Effector CD8-positive, alpha-beta T cell (primary cell): ENCODE measurements around the gene VPS8.

ENCODE experiments used
- DNase-seq: peaks from one replicate; lab custom pipeline; 2025; lab: John Stamatoyannopoulos, UW

VPS8 gene

DNA sequence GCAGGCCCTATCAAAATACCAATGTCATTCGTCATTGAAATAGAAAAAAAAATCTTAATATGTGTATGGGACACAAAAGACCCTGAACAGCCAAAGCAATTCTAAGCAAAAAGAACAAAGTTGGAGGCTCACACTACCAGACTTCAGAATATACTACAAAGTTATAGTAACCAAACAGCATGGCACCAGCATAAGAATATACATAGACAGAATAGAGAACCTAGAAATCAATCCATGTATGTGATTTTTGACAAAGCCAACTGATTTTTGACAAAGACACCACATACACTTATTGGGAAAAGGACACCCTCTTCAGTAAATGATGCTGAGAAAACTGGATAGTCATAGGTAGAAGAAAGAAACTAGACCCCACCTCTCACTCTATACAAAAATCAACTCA, 245.9 kb downstream of the VPS8 start:
- DNase-seq, result no peak

DNA sequence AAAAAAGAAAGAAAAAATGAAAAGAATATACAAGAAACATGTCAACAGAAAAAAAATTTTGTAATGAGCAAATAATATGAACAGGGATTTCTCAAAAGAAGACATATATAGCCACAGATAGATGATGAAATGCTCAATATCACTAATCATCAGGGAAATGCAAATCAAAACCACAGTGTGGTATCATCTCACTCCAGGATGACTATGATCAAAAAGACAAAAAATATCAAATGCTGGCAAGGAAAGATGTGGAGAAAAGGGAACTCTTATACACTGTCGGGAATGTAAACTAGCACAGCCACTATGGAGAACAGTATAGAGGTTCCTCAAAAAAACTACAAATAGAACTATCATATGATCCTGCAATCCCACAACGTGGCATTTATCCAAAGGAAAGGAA, 246.8 kb downstream of the VPS8 start:
- DNase-seq, result no peak

DNA sequence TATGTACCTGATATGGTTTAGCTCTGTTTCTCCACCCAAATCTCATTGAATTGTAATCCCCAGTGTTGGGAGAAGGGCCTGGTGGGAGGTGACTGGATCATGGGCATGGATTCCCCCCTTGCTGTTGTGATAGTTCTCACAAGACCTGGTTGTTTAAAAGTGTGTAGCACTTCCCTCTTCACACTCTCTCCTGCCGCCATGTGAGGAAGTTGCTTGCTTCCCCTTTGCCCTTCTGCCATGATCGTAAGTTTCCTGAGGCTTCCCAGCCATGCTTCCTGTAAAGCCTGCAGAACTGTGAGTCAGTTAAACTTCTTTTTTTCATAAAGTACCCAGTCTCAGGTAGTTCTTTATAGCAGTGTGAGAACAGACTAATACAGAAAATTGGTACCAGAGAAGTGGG, 247.8 kb downstream of the VPS8 start:
- DNase-seq, result no peak

- DNase-seq, result no peak
Measured at GRCh38 chr3:185060655-185061054, 248.7 kb downstream of the VPS8 start.

DNA sequence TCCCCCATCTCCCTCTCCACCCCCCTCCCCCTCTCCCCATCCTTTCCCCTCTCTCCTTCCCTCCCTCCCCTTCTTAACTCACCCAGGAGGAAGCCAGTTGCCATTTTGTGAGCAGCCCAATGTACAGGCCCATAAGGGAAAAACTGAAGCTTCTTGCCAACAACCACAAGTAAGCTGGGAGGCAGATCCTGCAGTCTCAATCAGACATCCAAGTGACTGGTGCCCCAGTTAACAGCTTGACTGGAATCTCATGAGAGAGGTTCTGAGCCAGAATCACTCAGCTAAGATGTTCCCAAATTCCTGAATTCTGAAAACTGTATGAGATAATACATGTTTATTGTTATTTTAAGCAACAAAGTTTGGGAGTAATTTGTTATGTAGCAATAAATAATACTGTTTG, 250.2 kb downstream of the VPS8 start:
- DNase-seq, result no peak

GRCh38 chr3:185063431-185063830, 251.5 kb downstream of the VPS8 start:
- no peak for DNase-seq

- no peak for DNase-seq
Measured at GRCh38 chr3:185065059-185065458, 253.1 kb downstream of the VPS8 start.

GRCh38 chr3:185066251-185066650, 254.3 kb downstream of the VPS8 start:
- no peak for DNase-seq

GRCh38 chr3:185067173-185067572, 255.2 kb downstream of the VPS8 start:
- no peak for DNase-seq

- no peak for DNase-seq
Measured at GRCh38 chr3:185069037-185070030, 257.4 kb downstream of the VPS8 start.

DNA sequence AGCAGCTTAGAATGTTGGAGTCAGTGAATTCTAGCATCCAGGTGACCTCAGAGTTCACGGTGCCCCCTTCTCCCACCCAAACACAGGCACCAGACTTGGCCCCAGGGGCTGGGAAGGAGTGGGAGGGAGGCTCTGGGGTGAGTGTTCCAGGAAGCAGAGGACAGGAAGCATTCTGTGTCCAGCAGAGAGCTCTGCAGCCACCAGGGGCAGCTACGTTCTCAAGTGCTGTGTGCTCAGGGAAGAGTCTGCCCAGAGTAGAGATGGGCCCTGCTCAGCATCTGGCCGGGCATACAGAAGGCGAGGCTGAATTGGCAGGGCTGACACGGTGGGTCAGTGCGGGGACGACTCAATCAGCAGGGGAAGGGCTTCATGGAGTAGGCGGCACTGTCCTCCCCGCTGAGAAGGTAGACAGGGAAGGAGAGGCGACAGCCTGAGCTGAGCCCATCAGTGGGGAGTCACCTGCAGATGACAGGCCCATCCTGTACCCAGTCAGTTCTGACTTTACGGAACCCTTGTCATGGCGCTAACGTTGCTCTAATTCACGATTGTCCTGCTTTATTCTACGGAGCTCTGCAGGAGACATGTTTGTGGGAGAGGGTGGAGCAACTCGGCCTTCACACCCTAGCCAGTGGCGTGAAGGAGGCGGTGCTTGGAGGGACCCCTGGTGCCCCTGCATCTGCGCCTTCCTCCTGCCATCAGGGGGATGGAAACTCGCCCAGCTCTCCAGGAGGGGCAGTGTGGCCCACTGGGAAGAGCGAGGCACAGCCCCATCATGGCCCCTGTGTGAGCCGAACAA, 258.7 kb downstream of the VPS8 start:
- DNase-seq, result no peak

DNA sequence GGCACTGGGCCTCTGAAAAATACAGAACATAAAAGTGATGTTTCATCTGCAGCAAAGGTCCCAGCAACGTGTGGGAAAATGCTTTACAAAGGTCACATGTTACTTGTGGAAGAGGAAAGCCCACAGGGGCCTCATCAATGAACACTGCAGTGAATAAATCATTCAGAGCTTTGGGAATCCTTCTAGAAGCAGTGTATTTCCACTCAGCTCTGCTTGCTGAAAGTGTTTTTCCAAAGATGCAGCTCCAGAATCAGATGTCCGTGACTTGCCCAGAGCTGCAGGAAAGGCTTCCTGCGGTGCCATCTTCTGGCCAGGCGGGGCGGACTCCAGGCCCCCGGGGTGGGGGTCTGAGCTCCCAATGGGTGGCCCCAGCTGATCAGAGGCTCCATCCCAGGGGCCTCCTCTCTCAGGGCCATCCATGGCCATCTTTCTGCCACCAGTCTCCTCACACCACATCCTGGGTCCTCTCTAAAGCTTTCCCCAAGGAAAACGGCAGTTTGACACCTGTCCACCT, 259.4 kb downstream of the VPS8 start:
- no peak for DNase-seq

DNA sequence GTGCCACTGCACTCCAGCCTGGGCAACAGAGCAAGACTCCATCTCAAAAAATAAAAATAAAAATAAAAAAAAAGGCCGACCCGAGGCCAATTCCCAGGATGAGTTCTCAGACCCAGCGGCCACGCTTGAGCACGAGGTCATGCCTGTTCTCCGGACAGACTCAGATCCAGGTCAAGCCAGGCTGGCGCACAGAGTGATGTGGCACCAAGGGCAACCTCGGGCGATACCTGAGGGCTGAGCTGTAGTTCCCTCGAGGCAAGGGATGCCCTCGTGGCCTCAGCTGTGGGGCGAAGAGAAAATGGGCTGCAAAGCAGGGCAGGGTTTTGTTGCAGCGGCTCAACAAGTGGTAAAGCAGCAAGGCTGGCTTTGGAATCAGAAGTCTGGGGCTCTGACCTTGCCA, 263.6 kb downstream of the VPS8 start:
- no peak for DNase-seq

DNA sequence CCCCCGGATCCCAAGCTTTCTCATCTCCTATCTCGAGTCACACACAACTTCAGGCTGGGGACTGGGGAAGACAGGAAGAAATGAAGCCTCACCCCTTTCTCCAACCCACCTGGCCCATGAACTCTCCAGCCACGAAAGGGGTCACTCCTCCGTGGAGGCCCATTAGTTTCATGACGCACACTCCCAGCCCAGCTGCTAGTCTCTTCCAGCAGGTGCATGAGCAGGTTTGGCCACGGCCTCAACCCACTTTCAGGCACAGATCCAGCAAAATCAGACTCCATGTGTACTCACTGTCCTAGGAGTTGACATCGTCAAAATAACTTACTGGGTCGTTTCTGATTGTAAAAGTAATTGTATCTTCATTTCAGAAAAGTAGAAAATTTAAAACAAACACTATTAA, 264.3 kb downstream of the VPS8 start:
- DNase-seq, result no peak

DNA sequence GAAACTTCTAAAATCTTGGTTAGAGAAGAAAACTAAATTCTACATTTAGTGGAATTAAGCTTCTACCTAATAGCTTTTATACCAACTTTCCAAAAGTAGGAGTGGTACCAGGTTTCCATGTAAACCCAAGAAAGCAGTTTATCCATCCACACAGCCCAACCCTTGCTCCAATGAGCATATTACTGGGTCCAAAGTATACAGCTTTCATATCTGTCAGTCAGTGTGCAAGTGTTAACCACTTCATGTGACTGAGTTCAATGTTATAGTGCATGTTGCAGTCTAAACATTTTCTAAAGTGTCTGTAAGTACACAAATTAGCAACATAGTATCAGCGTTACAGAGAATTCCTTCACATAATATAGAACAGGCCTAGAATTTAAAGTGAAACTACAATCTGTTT, 267.7 kb downstream of the VPS8 start:
- no peak for DNase-seq

DNA sequence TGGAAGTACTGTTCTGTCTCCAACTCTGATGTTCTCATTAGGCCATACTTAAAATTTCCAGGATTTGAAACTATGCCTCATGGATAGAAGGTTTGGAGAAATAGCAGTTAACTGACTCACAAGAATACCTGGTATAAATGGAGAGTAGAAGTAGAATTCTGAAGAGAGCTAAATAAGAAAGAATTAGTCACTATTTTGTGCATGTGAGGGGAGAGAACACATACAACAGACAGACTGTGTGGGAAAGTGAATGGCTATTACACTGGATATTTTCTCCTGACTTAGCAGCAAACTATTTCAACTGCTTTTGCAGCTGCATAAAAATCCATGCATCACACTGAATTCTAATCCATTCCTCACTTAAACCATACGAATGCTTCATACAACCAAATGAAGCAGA, 269.6 kb downstream of the VPS8 start:
- no peak for DNase-seq

GRCh38 chr3:185082149-185082548, 270.2 kb downstream of the VPS8 start:
- no peak for DNase-seq

DNA sequence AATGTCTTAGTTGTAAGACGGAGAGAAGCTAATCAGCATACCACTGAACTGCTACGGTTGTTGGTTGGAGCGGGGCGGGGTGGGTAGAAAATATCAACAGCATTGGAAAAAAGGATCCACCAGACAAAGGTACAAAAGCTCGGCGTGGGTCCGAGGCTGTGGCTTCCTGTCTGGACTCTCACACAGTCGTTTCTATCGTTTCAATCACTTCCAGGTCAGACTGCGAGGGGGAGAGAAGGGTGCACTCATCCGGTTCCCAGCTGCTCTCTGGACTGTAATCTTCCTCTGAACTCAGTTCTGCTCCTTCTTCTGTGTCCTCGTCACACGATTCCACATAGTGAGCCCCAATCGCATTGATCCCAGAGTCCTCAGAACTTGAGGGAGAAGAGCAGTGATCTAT, 270.9 kb downstream of the VPS8 start:
- no peak for DNase-seq

- DNase-seq, result no peak
Measured at GRCh38 chr3:185084402-185084801, 272.4 kb downstream of the VPS8 start.

GRCh38 chr3:185084901-185085300, 272.9 kb downstream of the VPS8 start:
- no peak for DNase-seq

- no peak for DNase-seq
Measured at GRCh38 chr3:185087419-185087818, 275.5 kb downstream of the VPS8 start.

DNA sequence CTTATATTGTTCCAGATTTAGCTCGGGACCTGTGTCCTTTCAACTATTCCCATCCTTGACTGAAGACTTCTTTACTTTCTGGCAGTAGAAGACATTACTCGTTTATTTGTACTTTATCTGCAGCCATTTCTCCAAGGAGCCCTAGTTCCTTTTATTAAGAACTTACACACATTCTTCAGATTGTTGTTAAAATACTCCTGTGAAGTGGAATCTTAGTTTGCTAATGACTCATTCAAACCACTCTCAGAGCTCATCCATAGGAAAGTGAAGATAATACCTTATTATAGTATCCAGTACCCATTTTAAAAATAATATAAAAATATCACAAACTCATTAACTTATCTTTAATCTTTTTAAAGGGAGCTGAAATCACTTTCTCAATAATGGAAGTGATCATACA, 277.4 kb downstream of the VPS8 start:
- no peak for DNase-seq

DNA sequence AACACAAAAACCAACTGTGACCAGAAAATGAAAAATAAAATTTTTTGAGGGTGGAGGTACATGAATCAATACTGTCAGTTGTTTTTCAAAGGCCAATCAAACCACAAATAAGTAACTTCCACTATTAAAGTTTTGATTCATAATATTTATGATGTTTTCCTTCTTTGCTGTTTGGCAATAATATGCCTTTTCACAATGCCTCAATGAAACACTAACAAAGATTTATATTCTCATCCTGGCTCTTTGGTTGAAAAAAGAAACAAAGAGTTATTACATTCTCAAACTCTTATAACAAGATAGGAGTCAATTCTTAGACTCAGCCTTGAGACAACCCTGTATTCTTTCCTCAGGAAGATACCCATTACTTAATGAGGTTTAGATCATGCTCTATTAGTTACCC, 277.8 kb downstream of the VPS8 start:
- DNase-seq, result no peak
